ENCODE measurements around the gene MORC3. TPM values are rescaled to one million over a fixed set of nuclear protein-coding genes. Genes with fewer than 3 reads are reported as not detected.

MORC3 gene
- total and polyA plus RNA-seq, 2 of the 4 experiments (the other 2 are of a cell fraction) = 14.0 to 23.5 TPM

- intact Hi-C loops (cut with micrococcal nuclease) (no loop called here), in situ Hi-C loops (cut with MboI; ENCODE audit: low sequenced_read_pairs) (no loop called here), dilution Hi-C loops (cut with HindIII; ENCODE audit: low sequenced_read_pairs, unreplicated experiment) (no loop called here)
- Histone ChIP-seq H3K36me3 (ENCODE audit: control insufficient read depth, insufficient read depth, low read length) (no peaks in the 10 kb centered on the region), H3K4ac (ENCODE audit: low read depth, low read length) (no peak overlapping the region), H3K4me3 (ENCODE audit: insufficient read depth, low read depth, low read length) (no peak overlapping the region), H3K18ac (ENCODE audit: low read depth, low read length) (no peak overlapping the region), H3K9me3 (ENCODE audit: control insufficient read depth, insufficient read depth, low read length) (no peaks in the 10 kb centered on the region), H3K4me1 (ENCODE audit: control insufficient read depth, insufficient read depth, low read length) (peaks cover 12% of the 10 kb centered on the region), H2AFZ (replicated peaks; ENCODE audit: low read length, poor library complexity) (peak overlapping the region; percentile 63), H3K9ac (ENCODE audit: low read depth, low read length) (no peak overlapping the region), H3K9me1 (ENCODE audit: insufficient read depth, low read length) (peaks cover 8% of the 10 kb centered on the region), H2BK20ac (ENCODE audit: low read depth, low read length) (no peak overlapping the region), H3K14ac (replicated peaks; ENCODE audit: low read depth, low read length) (no peak overlapping the region), H4K20me1 (ENCODE audit: insufficient read depth, low read length) (no peaks in the 10 kb centered on the region), H2BK120ac (ENCODE audit: low read depth, low read length) (no peak overlapping the region), H4K91ac (ENCODE audit: insufficient read depth, low read depth, low read length) (no peak overlapping the region), H2AK9ac (replicated peaks; ENCODE audit: low read depth, low read length, poor library complexity) (no peak overlapping the region), H3K4me2 (ENCODE audit: low read depth, low read length) (no peak overlapping the region), H2BK15ac (ENCODE audit: low read depth, low read length) (no peak overlapping the region), H2AK5ac (ENCODE audit: low read depth, low read length) (no peak overlapping the region), H4K8ac (ENCODE audit: low read depth in 2 of 2, low read length in 2 of 2) (no peak overlapping the region), H2BK5ac (ENCODE audit: low read depth, low read length, poor library complexity, severe bottlenecking) (no peak overlapping the region), H3K27ac (ENCODE audit: insufficient read depth, low read length) (no peak overlapping the region), H3K56ac (ENCODE audit: extremely low read depth, insufficient read depth, low read length) (no peak overlapping the region), H3K23ac (ENCODE audit: low read depth, low read length) (no peak overlapping the region), H3K79me1 (ENCODE audit: low read depth in 1 of 2, low read length in 2 of 2) (no peaks in the 10 kb centered on the region; a peak in 2 of 4 replicates), H3K27me3 (ENCODE audit: control insufficient read depth, insufficient read depth, low read length) (no peaks in the 10 kb centered on the region), H4K5ac (ENCODE audit: low read depth, low read length) (no peak overlapping the region)
- peak; percentile 84 for DNase-seq
- ATAC-seq (ENCODE audit: low read depth) = 0 out of 2 replicates have a peak, but pooled peaks have one; percentile 3
- TF ChIP-seq RAD21 (IDR thresholded peaks at IDR 0.05; ENCODE audit: low read length) (no peak), MAFK (IDR thresholded peaks at IDR 0.05; ENCODE audit: low read depth, low read length) (peak; percentile 16; the same call in 1 of the 2 replicates), RFX5 (IDR thresholded peaks at IDR 0.05; ENCODE audit: low read depth, low read length) (no peak)
- CTCF ChIA-PET = no interaction called here
- BruUV-seq (replicated peaks) = no TSS peak
- 17% methylated on average over 1 of the region's 9 CpGs; no CpG with 5 or more reads in 1 of the 2 experiments for WGBS, 2 experiments (ENCODE audit: extremely low coverage in 2 of 2, insufficient read length in 1 of 2)
- POLR2A ChIA-PET (ENCODE audit: unreplicated experiment) = no interaction called here
These were observed 105.3 kb downstream of the MORC3 start for GRCh38 chr21:36425286-36425685.

Small RNAs within 50 kb of the gene (microRNA-seq; reads per million reads assigned to microRNA genes)
- not detected for gene ATP5MFP1 (ENCODE audit: insufficient read depth, insufficient read length)

Small RNAs within 50 kb of the gene (small RNA-seq; reads per million reads assigned to genes)
- gene ATP5MFP1 = 0 reads per million in 5 experiments

Other genes starting within 250 kb of the MORC3 start
- gene CBR3, start 185.1 kb upstream of the MORC3 start, total RNA-seq (2012; rRNA removed) = 12.8 and 13.4 TPM in 2 replicates
- 15.4 and 18.7 TPM in 2 replicates for gene CBR3, start 185.1 kb upstream of the MORC3 start, polyA plus RNA-seq (2012; rRNA removed)
- 7.5 and 8.8 TPM in 2 replicates for gene DOP1B, start 163.4 kb upstream of the MORC3 start, total RNA-seq (2012; rRNA removed)
- gene DOP1B, start 163.4 kb upstream of the MORC3 start, polyA plus RNA-seq (2012; rRNA removed) = 12.2 and 13.0 TPM in 2 replicates
- gene CHAF1B, start 65.2 kb downstream of the MORC3 start, total RNA-seq (2012; rRNA removed) = 4.5 and 4.7 TPM in 2 replicates
- 6.3 and 6.4 TPM in 2 replicates for gene CHAF1B, start 65.2 kb downstream of the MORC3 start, polyA plus RNA-seq (2012; rRNA removed)
- not detected in 2 replicates for gene CLDN14, start 159.9 kb downstream of the MORC3 start, total RNA-seq (2012; rRNA removed)
- not detected in 2 replicates for gene CLDN14, start 159.9 kb downstream of the MORC3 start, polyA plus RNA-seq (2012; rRNA removed)

Measured in IMR-90 (cell line).